ENCODE data around the gene TKFC. TPM values are rescaled to one million over a fixed set of nuclear protein-coding genes. Genes with fewer than 3 reads are reported as not detected.
A peak's percentile ranks its signal among the peaks of the same experiment; 100 is the strongest.

TKFC gene
- total and polyA plus RNA-seq, 9 of the 15 experiments (the other 6 are each of a cell fraction or from before 2014, with no cell fraction given), result 2.0 to 61.7 (median 28.5) TPM

- no peak for TF ChIP-seq TAF15 (IDR thresholded peaks at IDR 0.05; ENCODE audit: low read depth, low read length)
- TF ChIP-seq THRAP3 (IDR thresholded peaks at IDR 0.05; ENCODE audit: borderline replicate concordance), result no peak
- TF ChIP-seq, protein P1, sequence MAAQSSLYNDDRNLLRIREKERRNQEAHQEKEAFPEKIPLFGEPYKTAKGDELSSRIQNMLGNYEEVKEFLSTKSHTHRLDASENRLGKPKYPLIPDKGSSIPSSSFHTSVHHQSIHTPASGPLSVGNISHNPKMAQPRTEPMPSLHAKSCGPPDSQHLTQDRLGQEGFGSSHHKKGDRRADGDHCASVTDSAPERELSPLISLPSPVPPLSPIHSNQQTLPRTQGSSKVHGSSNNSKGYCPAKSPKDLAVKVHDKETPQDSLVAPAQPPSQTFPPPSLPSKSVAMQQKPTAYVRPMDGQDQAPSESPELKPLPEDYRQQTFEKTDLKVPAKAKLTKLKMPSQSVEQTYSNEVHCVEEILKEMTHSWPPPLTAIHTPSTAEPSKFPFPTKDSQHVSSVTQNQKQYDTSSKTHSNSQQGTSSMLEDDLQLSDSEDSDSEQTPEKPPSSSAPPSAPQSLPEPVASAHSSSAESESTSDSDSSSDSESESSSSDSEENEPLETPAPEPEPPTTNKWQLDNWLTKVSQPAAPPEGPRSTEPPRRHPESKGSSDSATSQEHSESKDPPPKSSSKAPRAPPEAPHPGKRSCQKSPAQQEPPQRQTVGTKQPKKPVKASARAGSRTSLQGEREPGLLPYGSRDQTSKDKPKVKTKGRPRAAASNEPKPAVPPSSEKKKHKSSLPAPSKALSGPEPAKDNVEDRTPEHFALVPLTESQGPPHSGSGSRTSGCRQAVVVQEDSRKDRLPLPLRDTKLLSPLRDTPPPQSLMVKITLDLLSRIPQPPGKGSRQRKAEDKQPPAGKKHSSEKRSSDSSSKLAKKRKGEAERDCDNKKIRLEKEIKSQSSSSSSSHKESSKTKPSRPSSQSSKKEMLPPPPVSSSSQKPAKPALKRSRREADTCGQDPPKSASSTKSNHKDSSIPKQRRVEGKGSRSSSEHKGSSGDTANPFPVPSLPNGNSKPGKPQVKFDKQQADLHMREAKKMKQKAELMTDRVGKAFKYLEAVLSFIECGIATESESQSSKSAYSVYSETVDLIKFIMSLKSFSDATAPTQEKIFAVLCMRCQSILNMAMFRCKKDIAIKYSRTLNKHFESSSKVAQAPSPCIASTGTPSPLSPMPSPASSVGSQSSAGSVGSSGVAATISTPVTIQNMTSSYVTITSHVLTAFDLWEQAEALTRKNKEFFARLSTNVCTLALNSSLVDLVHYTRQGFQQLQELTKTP (IDR thresholded peaks at IDR 0.05; ENCODE audit: low read depth in 1 of 2, partially characterized antibody in 2 of 2), result peak; percentile 33 to 69
- TF ChIP-seq RBFOX2 (IDR thresholded peaks at IDR 0.05; ENCODE audit: low read depth, low read length), result peak; percentile 97
- no peak for TF ChIP-seq XRCC3 (IDR thresholded peaks at IDR 0.05)
- no peak for TF ChIP-seq SMAD3 (CRISPR knock-in tag; conservative IDR thresholded peaks at IDR 0.05)
- TF ChIP-seq MTA1 (IDR thresholded peaks at IDR 0.05; ENCODE audit: borderline replicate concordance), result 0 out of 2 replicates have a peak, but pooled peaks have one; percentile 58
- TF ChIP-seq ZNF436 (CRISPR knock-in tag; IDR thresholded peaks at IDR 0.05), result no peak
- TF ChIP-seq ZNF239 (CRISPR knock-in tag; IDR thresholded peaks at IDR 0.05), result no peak
- TF ChIP-seq TCF15 (CRISPR knock-in tag; IDR thresholded peaks at IDR 0.05), result no peak
- no peak for TF ChIP-seq MAFG (tag; conservative IDR thresholded peaks at IDR 0.05)
- no peak for TF ChIP-seq POLR3A (IDR thresholded peaks at IDR 0.05; ENCODE audit: borderline replicate concordance, extremely low read depth, insufficient read depth, insufficient read length)
- peak; percentile 71 for TF ChIP-seq ZNF431 (CRISPR knock-in tag; IDR thresholded peaks at IDR 0.05)
- TF ChIP-seq PRMT5 (CRISPR knock-in tag; IDR thresholded peaks at IDR 0.05), result no peak
- TF ChIP-seq LEF1 (IDR thresholded peaks at IDR 0.05), result 0 out of 2 replicates have a peak, but pooled peaks have one; percentile 31
- TF ChIP-seq EHMT2 (IDR thresholded peaks at IDR 0.05), result no peak
- TF ChIP-seq RBM15 (IDR thresholded peaks at IDR 0.05; ENCODE audit: insufficient read depth, low read length), result no peak
- TF ChIP-seq SAFB (IDR thresholded peaks at IDR 0.05; ENCODE audit: borderline replicate concordance, low read depth, low read length), result no peak
- no peak for TF ChIP-seq BMI1 (IDR thresholded peaks at IDR 0.05; ENCODE audit: low read length)
Observed at GRCh38 chr11:61361741-61362541, 28.9 kb downstream of the TKFC start, which contains the start of the genes CYB561A3 and TMEM138 (continued).

Measured in K562 (cell line).